HG02943 (cell line): ENCODE data around the gene CDH12.
"Not testable (repeated sequence)": the region's sequence is repeated elsewhere in the genome, so short reads cannot be mapped to it uniquely, and the experiment has no call there.

Source experiments
- ATAC-seq: cut with Tn5 transposase; IDR thresholded peaks from one replicate; pipeline ENCODE4 v1.9.1; 2021; ENCODE audit warnings: mild to moderate bottlenecking, low read depth, moderate library complexity; ENCODE audit not compliant: unreplicated experiment

Gene CDH12

DNA sequence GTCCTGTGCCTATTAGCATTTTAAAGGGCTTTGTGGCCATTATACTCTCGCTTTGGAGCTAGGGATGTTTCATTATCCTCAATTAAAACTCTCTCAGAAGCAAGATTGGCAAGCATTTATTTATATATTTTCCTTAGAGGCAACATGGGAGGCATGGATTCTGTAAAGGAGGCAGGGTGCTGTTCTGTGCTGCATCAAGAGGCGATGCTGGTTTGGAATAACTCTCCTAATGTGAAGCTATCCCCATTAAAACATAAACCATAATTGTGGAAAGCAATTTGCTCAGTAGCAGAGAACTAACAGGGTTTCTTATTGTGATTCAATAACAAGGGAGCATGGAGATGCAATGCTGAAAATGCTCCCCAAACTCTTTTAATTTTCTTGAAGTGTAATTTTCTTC is 664.5 kb downstream of the CDH12 start:
- ATAC-seq = not testable (repeated sequence)

DNA sequence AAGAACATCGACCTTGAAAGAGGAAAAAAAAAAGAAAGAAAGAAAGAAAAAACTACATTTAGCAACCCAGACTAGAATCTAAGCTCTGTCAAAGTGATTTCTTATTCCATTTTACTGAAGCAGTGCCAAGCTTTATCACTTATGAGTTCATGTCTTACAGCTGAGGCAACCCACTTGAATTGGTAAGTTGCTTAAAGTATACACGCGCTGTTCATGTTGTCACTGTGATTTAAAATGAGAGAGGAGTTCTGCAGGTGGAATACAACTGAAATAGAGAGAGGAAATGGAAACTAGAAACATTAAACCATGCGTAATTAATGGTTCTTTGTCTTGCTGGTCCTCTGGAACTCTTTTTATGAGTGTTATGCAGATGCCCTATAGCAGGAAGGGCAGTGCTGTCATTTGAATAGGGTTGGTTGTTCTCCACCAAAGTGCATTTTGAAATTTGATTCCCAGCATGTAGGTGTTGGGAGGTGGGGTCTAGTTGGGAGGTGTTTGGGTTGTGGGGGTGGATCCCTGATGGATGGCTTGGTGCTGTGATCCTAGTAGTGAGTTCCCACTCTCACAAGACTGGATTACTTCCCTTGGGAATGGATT is 665.4 kb downstream of the CDH12 start:
- not testable (repeated sequence) for ATAC-seq

GRCh38 chr5:22169226-22169625 is 683.9 kb downstream of the CDH12 start:
- not testable (repeated sequence) for ATAC-seq

DNA sequence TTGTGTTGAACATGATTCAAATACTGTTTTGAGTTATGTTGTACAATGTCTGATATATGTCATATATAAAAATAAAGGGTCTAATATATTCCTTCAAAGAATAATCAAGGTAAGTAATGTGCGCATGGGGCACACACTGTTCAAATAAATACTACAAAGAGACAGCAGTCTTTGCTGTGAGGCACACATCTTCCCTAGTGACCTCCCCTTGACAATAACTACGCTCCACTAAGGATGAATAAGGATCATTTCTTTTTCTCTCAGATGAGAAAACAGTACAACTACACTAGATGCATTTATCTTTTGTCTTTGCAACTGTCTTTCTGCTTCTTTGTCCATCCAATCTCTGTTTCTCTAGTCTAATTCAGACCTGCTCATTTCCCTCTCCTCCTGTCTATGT is 684.4 kb downstream of the CDH12 start:
- ATAC-seq = not testable (repeated sequence)

DNA sequence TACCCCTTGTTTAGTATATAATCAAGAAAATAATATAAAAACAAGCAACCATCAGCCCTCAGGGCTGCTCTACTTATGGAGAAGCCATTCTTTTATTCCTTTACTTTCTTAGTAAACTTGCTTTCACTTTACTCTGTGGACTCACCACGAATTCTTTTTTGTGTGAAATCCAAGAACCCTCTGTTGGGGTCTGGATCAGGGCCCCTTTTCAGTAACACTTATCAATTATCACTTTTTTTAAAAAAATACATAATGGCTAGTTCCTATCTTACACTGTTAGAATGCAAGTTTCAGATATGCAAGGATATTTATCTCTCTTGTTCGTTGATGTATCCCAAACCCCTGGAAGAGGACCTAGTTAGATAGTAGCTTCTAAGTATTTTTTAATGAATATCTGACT is 687.2 kb downstream of the CDH12 start:
- not testable (repeated sequence) for ATAC-seq

DNA sequence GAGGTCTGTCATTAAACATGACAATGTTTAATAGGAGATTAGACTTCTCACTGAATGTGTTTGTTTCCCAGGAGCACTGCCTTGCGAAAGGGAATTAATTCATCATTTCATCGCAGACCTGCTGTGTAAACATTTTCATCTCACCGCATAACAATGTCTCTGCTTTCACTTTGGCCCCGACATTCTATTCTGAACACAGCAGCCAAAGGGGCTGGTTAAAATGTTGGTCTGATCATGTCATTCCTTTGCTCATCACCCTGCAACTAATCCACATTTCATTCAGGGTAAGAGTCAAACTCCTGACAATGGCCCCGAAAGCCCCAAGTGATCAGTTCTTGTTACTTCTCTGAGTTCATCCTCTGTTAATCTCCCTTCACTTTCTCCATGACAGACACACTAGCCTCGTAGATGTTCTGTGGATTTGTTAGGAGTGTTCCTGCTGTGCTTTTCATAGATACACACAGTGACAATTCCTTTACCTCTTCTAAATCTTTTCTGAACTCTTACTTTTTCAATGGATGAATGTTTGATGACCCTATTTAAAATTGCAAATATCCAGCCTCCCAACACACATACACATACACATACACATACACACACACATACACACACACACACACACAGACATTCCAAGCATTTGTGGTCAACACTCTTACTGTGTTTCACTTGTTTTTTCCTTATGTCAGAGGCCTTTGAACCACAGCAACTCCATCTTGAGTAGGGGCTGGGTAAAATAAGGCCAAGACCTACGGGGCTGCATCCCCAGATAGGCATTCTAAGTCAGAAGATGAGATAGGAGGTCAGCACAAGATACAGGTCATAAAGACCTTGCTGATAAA is 688.0 kb downstream of the CDH12 start:
- ATAC-seq = not testable (repeated sequence)

DNA sequence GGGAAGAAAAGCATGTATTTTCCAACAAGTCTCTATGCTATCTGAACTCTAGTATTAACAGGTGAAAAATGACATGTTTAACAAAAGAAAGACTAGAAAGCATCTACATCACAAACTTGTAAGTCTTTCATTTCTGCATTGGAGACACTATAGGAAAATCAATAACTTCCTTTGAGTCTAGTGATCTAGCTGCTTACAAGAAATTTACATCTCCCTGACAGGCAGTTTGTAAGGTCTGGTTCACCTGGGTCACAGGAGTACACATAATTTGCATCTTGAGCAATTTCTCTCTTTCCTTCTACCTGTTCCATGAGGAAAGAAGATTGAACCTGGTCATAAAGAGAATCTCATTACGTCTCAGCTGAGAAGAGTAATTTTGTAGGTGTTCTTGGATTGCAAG is 696.2 kb downstream of the CDH12 start:
- not testable (repeated sequence) for ATAC-seq

DNA sequence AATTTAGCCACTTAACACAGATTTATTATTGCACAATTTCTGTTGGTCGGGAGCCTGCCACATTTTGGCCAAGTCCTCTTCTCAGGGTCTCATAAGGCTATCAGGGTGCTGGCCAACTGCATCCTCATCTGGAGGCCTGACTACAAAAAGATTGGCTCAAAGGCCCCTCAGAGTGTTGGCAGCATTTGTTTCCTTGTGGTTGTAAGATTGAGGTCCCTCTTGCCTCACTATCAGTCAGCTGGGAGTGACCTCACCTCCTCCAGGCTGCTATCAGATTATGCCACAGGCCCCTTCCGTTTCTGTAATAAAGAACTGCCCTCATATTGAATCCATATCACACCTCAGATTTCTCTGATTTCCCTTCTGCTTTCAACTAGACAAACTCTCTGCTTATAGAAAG is 698.4 kb downstream of the CDH12 start:
- ATAC-seq = not testable (repeated sequence)

GRCh38 chr5:22151801-22152200 is 701.3 kb downstream of the CDH12 start:
- ATAC-seq = not testable (repeated sequence)

GRCh38 chr5:22140418-22140817 is 712.7 kb downstream of the CDH12 start:
- ATAC-seq = not testable (repeated sequence)

DNA sequence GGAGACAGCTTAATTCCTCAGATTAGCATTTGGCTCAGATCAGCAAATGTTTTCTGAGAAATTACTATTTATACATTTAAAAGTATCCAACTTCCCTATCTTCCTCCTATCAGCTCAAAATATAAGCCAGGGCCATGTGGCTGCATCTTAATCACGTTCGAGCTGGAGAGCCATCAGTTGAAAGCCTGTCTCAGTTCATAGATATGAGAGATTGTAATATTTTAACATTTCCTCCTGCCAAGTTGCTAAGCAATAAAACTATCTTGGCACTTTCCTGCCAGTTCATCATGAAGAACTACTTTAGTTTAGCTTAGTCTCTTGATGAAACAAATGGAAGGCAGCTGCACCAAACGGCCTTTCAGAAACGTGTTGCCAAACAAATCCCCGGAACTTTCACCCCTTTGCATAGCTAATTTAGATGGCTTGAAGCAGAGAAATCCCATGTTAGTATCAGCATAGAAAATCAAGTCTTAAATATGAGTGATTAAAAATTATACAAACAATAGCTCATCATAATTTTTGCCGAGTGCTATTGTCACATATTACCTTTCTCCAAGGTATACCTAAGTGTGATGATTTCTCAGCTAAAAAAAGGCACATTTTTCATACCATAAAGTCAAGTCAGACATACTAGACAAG is 713.4 kb downstream of the CDH12 start:
- ATAC-seq = not testable (repeated sequence)

DNA sequence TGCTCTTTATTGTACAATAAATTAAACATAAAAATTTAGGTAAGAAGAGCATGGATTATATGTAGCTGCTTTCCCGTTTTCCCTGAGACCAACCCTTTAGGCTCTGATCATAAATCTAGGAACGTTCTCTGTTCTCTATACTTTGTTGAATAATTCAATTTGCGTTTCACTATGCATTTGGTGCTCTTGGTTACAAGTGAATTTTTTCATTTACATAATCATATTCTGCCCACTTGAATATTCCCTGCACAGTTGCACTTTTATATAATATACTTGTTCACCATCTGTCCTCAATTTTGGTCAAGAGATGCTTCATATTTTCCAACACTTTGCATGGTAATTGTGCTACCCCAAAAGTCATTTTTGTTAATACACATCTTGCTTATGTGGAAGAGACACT is 741.8 kb downstream of the CDH12 start:
- ATAC-seq = no peak

DNA sequence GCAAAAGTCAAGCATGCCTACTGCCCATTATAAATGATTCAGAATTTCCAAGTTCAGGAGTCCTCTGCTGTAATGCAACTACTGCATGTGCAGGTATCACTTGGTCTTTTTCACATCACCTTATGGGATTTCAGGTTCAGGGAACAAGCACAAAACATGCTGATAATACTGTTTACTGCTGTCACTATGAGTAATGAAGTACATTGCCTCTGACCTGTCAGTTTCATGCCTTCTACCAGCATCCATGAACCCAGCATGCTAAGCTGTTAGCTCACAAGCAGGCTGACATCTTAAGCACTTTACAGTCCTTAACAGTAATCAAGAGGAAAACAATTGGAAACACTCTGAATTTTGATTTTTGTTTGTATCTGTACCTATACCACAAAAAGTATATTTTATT is 743.8 kb downstream of the CDH12 start:
- ATAC-seq = no peak

- no peak for ATAC-seq
Measured at GRCh38 chr5:22108545-22108944, 744.6 kb downstream of the CDH12 start.

- ATAC-seq = no peak
Measured at GRCh38 chr5:22102823-22103359, 750.3 kb downstream of the CDH12 start.

DNA sequence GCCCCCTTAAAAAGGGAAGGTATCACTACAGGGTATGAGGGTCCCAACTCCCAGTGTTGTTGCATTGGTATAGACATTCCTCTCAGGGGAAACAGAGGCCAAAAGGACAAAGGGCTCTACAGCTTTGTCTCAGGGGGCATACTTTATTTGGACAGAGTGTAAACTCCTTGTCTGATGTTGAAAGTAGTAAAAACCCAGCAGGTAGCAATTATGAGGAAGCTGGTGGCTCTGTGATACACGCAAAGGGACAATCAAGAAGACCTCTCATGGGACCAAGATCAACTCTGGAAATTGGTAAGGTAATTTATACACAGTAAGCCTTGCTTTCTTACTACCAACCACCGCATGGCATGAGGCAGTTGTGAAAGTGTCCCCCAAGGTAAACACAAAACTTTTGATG is 764.6 kb downstream of the CDH12 start:
- ATAC-seq = no peak

- no peak for ATAC-seq
Measured at GRCh38 chr5:22079566-22079965, 773.6 kb downstream of the CDH12 start.

- ATAC-seq = no peak
Measured at GRCh38 chr5:22079002-22079401, 774.1 kb downstream of the CDH12 start.

DNA sequence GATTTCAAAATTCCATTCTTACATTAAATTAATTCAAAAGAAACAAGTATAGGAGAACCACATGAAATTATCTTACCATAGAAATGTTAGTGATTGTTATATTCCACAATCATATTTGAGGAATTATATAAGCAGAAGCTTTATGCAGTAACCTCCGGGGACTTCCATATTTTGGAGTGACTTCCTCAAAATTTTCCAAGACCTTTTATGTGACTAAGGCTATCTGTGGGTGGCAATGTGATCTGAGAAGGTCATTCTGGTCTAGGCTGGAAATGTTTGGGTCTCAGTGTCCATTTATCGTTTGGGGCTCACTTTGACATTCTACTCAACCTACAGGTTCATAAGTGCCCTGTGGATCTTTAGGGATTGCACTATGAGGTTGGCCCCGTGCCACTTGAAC is 776.6 kb downstream of the CDH12 start:
- no peak for ATAC-seq

DNA sequence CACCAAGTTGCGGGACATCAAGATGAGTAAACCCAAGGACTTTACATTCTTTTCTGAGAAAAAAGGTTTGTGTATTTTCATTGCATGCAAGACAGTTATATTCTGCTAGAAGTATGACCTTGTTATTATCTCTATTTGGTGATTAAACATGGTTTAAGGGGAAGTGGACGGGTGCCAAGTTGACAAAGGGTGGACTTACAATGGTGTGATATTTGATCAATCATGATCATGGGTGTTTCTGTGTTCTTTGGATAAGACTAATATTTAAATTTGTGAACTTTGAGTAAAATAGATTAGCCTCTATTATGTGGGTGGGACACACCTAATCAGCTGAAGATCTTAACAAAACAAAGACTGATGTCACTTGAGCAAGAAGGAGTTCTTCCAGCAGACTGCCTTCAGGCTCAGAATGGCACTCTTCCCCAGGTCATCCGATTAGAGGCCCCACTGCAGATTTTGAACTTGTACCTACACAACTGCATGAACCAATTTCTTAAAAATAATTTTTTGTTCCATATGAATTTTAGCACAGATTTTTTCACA is 782.9 kb downstream of the CDH12 start:
- ATAC-seq = no peak

GRCh38 chr5:22063717-22064116 is 789.4 kb downstream of the CDH12 start:
- ATAC-seq = no peak
